Astrocyte (in vitro differentiated cells and primary cell): ENCODE measurements around the gene AKT3. TPM values are rescaled to one million over a fixed set of nuclear protein-coding genes. Genes with fewer than 3 reads are reported as not detected.

Experiments used
- DNase-seq: peaks from one replicate; pipeline ENCODE4 v3.0.0-alpha.2; 2010; ENCODE audit warnings: low read depth
- FAIRE-seq: peaks from 2 replicates; lab custom pipeline; 2011; peaks lifted over from hg19 to GRCh38; lab: Jason Lieb, UNC
- H2AFZ ChIP-seq: 2 replicates; pipeline ENCODE4 v1.6.0; 2012; ENCODE audit warnings: low read depth, low read length, inconsistent platforms
- H3K27ac ChIP-seq: 2 replicates; pipeline ENCODE4 v1.5.1; 2011; ENCODE audit warnings: low read depth, low read length, inconsistent platforms
- H3K27me3 ChIP-seq: 2 replicates; pipeline ENCODE4 v1.6.0; 2011; ENCODE audit warnings: low read length, inconsistent platforms; ENCODE audit not compliant: insufficient read depth
- H3K36me3 ChIP-seq: 2 replicates; pipeline ENCODE4 v1.5.1; 2011; ENCODE audit warnings: low read length, inconsistent platforms; ENCODE audit not compliant: insufficient read depth
- H3K4me1 ChIP-seq: 2 replicates; pipeline ENCODE4 v1.5.1; 2011; ENCODE audit warnings: low read length, inconsistent platforms; ENCODE audit not compliant: insufficient read depth
- H3K4me2 ChIP-seq: 2 replicates; pipeline ENCODE4 v1.6.0; 2012; ENCODE audit warnings: low read length, inconsistent platforms
- H3K4me3 ChIP-seq: 2 replicates; pipeline ENCODE4 v1.5.1; 2011; ENCODE audit warnings: low read depth, mild to moderate bottlenecking, low read length, inconsistent platforms; ENCODE audit not compliant: insufficient read depth
- H3K79me2 ChIP-seq: 2 replicates; pipeline ENCODE4 v1.6.0; 2012; ENCODE audit warnings: mild to moderate bottlenecking, low read length, inconsistent platforms; ENCODE audit not compliant: insufficient read depth
- H3K9ac ChIP-seq: 2 replicates; pipeline ENCODE4 v1.6.0; 2012; ENCODE audit warnings: mild to moderate bottlenecking, low read length, inconsistent platforms
- H3K9me3 ChIP-seq: 2 replicates; pipeline ENCODE4 v1.5.1; 2012; ENCODE audit warnings: low read depth, mild to moderate bottlenecking, low read length, inconsistent platforms; ENCODE audit not compliant: insufficient read depth
- H4K20me1 ChIP-seq: 2 replicates; pipeline ENCODE4 v1.6.0; 2012; ENCODE audit warnings: low read length, inconsistent platforms; ENCODE audit not compliant: insufficient read depth
- H3K27ac Mint-ChIP-seq: one replicate; pipeline ENCODE4 v1.8.0; 2021; ENCODE audit warnings: mild to moderate bottlenecking, mixed read lengths; ENCODE audit not compliant: unreplicated experiment
- H3K27me3 Mint-ChIP-seq: one replicate; pipeline ENCODE4 v1.8.0; 2021; ENCODE audit warnings: low read depth, mixed read lengths; ENCODE audit not compliant: unreplicated experiment
- H3K36me3 Mint-ChIP-seq: one replicate; pipeline ENCODE4 v1.8.0; 2021; ENCODE audit warnings: low read depth, mixed read lengths; ENCODE audit not compliant: unreplicated experiment
- H3K4me1 Mint-ChIP-seq: one replicate; pipeline ENCODE4 v1.8.0; 2021; ENCODE audit warnings: low read depth, mixed read lengths; ENCODE audit not compliant: unreplicated experiment
- H3K4me3 Mint-ChIP-seq: one replicate; pipeline ENCODE4 v1.8.0; 2021; ENCODE audit warnings: mild to moderate bottlenecking, moderate library complexity, mixed read lengths; ENCODE audit not compliant: unreplicated experiment
- H3K9me3 Mint-ChIP-seq: one replicate; pipeline ENCODE4 v1.8.0; 2021; ENCODE audit warnings: mild to moderate bottlenecking, mixed read lengths; ENCODE audit not compliant: unreplicated experiment
- EZH2 ChIP-seq: IDR thresholded peaks from 2 replicates; pipeline ENCODE4 v1.6.1; 2012; ENCODE audit warnings: mild to moderate bottlenecking, low read length, inconsistent platforms; ENCODE audit not compliant: insufficient read depth
- total RNA-seq: library from RNA; stranded (reverse); gene quantifications from 2 replicates; pipeline ENCODE4 v1.2.1, GENCODE V29; 2021
- TF ChIP-seq, protein P1 (sequence below): IDR thresholded peaks from 2 replicates; pipeline ENCODE4 v1.5.1; 2011; ENCODE audit warnings: low read depth, mild to moderate bottlenecking, inconsistent platforms, low read length, moderate library complexity; ENCODE audit not compliant: insufficient read depth

The AKT3 gene
- total RNA-seq, 1 donor from 2014 or later: 64.5 TPM

DNA sequence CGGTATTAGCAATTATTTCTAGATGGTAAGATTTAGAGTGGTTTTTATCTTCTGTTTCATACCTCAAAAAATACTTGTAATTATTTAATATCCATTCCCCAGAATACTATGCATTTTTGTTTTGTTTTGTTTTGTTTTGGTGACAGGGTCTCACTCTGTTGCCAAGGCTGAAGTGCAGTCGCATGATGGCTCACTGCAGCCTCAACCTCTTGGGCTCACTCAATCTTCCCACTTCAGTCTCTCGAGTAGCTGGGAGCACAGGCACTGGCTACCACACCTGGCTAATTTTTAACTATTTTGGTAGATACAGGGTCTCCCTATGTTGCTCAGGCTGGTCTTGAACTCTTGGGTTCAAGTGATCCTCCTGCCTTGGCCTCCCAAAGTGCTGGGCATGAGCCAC is 252.7 kb downstream of the AKT3 start:
- Histone ChIP-seq H3K36me3 (no peaks in the 10 kb centered on the region), H3K9ac (no peak overlapping the region), H3K4me1 (peaks cover 24% of the 10 kb centered on the region), H4K20me1 (no peaks in the 10 kb centered on the region), H3K27me3 (no peaks in the 10 kb centered on the region), H3K9me3 (peaks cover 3% of the 10 kb centered on the region), H3K27ac (peak overlapping the region; percentile 39), H3K4me3 (no peak overlapping the region), H3K4me2 (no peak overlapping the region), H2AFZ (no peak overlapping the region), H3K79me2 (no peaks in the 10 kb centered on the region)
- Mint-ChIP-seq H3K36me3 (peaks cover 5% of the 10 kb centered on the region), H3K27ac (peak overlapping the region; percentile 76), H3K4me3 (no peak overlapping the region), H3K9me3 (peaks cover 4% of the 10 kb centered on the region), H3K4me1 (peaks cover 23% of the 10 kb centered on the region), H3K27me3 (no peaks in the 10 kb centered on the region)
- DNase-seq: peak; percentile 12
- FAIRE-seq: no peak
- TF ChIP-seq, protein P1, sequence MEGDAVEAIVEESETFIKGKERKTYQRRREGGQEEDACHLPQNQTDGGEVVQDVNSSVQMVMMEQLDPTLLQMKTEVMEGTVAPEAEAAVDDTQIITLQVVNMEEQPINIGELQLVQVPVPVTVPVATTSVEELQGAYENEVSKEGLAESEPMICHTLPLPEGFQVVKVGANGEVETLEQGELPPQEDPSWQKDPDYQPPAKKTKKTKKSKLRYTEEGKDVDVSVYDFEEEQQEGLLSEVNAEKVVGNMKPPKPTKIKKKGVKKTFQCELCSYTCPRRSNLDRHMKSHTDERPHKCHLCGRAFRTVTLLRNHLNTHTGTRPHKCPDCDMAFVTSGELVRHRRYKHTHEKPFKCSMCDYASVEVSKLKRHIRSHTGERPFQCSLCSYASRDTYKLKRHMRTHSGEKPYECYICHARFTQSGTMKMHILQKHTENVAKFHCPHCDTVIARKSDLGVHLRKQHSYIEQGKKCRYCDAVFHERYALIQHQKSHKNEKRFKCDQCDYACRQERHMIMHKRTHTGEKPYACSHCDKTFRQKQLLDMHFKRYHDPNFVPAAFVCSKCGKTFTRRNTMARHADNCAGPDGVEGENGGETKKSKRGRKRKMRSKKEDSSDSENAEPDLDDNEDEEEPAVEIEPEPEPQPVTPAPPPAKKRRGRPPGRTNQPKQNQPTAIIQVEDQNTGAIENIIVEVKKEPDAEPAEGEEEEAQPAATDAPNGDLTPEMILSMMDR: no peak
- no peak for TF ChIP-seq EZH2

- no peak overlapping the region for H3K4me3 ChIP-seq
- Mint-ChIP-seq H3K9me3 (no peaks in the 10 kb centered on the region), H3K27me3 (no peaks in the 10 kb centered on the region), H3K27ac (peak overlapping the region; percentile 97), H3K4me3 (peak overlapping the region; percentile 24), H3K36me3 (peaks cover 3% of the 10 kb centered on the region), H3K4me1 (peaks cover 23% of the 10 kb centered on the region)
- peak overlapping the region; percentile 61 for H3K9ac ChIP-seq
- H3K36me3 ChIP-seq: no peaks in the 10 kb centered on the region
- H3K79me2 ChIP-seq: no peaks in the 10 kb centered on the region
- H3K27me3 ChIP-seq: no peaks in the 10 kb centered on the region
- H3K4me2 ChIP-seq: peak overlapping the region; percentile 69
- peaks cover 24% of the 10 kb centered on the region for H3K4me1 ChIP-seq
- H4K20me1 ChIP-seq: no peaks in the 10 kb centered on the region
- H3K9me3 ChIP-seq: no peaks in the 10 kb centered on the region
- DNase-seq: peak; percentile 99
- H2AFZ ChIP-seq: no peak overlapping the region
- peak; percentile 98 for FAIRE-seq
- peak overlapping the region; percentile 86 for H3K27ac ChIP-seq
- TF ChIP-seq EZH2: no peak
- TF ChIP-seq, protein P1: no peak
Observed at GRCh38 chr1:243596431-243597062, 253.5 kb downstream of the AKT3 start.
